Measurements from ENCODE around the gene PRTG.
"Not testable (repeated sequence)": the region's sequence is repeated elsewhere in the genome, so short reads cannot be mapped to it uniquely, and the experiment has no call there.

The PRTG gene

DNA sequence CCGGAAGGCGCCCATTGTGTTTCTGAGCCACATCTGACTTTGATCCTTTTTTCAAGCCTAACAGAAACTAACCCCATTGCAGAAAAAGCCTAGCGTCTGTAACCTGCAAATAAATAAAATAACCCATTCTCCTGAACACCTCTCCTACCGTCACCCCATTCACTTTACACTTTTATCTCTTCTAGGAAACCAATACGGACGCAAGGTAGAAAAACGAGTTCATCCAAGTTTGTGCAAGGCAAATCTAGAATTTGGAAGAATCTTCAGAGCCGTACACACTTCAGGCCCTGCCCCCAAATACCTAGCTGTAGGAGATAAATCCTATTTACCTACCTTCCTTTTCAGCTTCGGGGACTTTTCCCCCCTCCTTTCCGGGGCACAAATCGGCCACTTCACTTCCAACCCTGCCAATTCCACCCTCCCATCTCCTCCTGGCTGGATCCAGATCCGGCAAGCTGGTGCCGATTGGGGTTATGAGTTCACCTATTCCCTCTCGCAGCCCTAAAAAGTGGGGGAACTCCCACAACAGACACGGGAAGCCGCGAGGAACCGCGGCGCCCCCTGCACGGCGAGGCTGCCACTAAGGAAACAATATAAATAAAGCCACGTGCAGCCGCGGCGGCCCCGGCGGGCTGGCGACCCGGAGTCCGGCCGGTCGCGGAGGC, 987 bp downstream of the PRTG start:
- DNase-seq (ENCODE audit: low read depth): no peak

DNA sequence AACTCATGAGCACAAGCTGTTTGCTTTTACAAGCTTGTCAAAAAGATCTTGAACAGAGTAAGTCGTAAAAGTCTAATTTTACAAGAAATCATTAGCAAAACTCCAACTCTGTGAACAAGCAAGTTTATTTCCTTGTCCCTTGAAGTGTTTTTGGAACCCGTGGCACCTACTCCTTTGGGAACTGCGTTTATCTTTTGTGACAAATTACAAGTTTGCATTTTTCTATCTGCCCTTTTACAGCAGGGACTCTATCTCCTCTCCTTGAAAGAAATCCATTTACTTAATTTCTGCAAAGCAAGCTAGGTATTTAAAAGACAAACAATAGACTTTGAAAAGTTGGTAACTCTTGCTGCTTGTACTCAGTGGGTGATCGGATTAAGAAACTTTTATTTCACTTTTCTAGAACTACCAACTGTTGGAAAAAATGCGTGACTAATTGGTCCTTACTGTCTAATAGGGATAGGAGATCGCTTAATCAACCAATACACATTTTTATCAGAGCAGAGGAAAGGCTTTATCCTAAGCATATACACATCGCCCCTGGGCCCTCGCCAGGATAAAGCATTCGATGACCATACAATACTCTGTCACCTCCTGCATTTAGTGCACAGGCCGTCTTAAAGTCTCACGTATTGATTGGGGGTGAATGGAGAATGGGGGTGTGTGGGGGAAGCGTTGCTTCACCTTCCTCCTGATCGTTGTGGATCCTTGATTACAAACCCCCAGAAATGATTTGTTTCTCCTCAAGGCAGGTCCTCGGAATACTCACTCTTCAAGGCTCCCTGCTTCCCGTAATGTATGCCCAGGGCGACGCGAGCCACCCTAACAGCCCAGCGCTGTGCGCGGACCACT, 1.7 kb downstream of the PRTG start:
- no peak for DNase-seq (ENCODE audit: low read depth)

DNA sequence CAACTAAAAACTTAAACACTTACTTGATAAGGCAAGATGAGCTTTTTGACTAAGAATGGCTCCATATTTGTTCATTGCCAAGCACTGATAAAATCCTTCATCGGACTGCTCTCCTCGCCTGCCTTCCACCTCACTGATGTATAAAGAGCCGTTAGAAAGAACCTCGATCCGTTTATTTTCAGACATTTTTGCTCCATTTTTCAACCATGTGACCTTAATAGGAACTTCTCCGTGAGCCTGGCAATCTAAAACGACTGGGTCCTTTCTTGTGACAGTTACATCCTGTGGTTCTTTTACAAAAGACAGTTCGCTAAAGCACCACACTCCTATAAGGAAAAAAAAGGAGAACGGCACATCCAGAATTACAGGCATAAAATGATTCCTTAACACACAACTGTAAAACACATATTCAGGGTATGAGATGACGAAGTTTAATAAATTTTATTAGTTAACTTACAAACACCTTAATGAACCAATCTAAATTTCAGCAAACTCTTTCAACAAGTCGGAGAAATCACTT, 2.5 kb downstream of the PRTG start:
- no peak for DNase-seq (ENCODE audit: low read depth)

DNA sequence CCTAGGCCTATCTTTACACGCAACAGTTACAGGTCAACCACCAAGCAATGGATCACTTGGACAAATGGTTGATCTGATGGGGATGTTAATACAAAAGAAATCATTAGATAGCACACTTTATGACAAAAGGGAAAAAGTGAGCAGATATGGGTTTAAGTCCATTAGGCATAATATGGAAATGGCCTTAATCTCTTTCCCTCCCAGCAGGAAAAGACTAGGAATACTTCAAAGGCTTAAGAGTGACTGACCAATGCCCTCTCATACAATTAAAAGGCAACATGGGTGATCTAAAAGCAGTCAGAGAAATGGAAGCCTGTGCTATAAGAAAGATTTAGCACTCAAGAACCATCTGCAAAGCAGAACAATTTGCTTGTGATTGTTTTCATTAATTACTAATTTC, 3.3 kb downstream of the PRTG start:
- DNase-seq (ENCODE audit: low read depth): no peak

DNA sequence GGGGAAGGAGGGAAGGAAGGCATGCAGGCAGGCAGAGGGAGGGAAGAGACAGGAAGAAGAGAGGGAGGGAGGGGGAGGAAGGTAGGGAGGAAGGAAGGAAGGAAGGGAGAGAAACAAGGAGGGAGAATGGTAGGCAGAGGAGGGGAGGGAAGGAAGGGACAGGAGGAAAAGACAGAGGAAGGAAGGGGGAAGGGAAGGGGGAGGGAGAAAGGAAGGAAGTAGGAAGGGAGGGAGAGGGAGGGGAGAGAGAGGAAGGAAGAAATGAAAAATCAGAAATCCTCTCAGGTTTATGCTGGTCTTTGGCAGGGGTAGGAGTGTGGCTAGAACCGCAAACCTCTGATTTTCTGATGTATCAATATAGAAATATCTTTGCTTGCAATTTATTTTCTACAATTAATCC, 4.2 kb downstream of the PRTG start:
- DNase-seq (ENCODE audit: low read depth): no peak

DNA sequence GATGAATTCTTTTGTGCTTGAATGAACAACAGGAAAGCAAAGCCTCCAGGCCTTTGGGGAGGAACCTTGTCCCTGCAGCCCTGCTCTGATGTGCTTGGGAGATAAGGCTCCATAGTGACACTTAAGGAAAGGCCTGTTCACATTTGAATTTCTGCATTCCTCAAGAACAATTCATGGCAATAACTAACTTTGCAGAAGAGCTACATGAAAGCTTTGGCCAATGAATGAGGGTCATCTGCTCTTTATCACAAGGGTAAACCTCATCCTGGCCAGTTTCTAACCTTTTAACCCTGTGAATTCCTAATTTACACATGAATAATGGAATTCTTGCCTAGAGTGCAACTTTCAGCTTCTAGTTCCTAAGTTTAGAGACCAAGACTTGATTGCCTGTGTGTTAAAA, 5.6 kb downstream of the PRTG start:
- no peak for DNase-seq (ENCODE audit: low read depth)

DNA sequence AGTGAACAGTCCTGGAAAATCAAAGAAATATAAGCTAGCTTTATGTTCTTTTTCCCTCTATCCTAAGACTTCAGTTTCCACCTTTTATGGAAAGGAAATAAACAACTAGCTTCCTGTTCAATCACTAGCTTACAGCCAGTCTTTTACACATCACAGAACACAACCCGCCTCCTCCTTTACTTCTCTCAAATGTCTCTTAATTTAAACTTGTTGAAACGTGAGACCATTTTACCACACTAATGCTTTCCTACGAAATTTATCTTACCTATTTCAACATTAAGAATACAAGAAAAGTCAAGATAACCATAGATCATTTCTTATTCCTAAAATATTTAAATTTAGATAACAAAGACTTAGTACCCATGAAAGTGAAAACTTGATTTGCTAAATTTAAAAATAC, 6.2 kb downstream of the PRTG start:
- no peak for DNase-seq (ENCODE audit: low read depth)

DNA sequence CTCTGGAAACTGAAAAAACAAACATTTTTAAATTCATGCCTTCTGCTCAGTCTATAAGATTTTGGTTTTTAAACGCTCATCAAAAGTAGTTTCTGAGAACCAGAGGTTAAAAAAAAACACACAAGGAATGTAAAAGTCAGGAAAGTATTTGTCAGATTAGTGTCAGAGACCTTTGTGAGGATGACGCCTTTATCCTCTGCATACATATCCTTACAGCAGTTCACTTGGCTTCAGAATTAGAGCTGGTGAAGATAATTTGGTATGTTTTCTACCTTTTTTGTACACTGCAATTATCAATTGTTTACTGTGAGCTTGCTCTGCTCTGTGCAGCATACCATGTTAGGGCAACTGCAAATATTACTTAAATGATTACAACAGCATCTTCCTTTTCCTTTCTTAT, 8.3 kb downstream of the PRTG start:
- no peak for DNase-seq (ENCODE audit: low read depth)

DNA sequence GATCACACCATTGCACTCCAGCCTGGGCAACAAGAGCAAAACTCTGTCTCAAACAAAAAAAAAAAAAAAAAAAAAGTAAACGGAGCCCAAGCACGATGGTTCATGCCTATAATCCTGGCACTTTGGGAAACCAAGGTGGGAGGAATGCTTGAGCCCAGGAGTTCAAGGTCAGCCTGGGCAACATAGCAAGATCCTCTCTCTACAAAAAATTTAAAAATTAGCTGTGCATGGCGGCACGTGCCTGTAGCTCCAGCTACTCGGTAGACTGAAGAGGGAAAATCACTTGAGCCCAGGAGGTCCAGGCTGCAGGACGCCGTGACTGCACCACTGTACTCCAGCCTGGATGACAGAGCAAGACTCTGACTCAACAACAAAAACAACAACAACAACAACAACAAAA, 9.5 kb downstream of the PRTG start:
- not testable (repeated sequence) for DNase-seq (ENCODE audit: low read depth)

DNA sequence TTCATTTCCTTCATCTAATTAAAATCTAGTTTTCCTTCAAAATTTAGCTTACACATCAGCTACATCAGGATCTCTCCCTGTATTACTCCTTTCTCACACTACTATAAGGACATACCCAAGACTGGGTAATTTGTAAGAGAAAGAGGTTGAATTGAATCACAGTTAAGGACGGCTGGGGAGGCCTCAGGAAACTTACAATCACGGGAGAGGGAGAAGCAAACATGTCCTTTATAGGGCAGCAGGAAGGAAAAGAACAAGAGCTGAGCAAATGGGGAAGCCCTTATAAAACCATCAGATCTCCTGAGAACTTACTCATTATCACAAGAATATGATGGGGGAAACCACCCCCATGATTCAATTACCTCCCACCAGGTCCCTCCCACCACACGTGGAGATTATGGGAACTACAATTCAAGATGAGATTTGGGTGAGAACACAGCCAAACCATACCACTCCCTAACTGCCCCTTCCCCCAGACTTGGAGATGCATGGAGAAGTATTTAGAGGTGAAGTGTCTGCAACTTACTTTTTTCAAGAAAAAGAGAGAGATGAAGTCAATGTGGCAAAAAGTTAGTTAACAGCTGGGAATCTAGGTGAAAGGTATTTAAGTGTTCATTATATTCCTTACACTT, 21.3 kb downstream of the PRTG start:
- DNase-seq (ENCODE audit: low read depth): no peak

DNA sequence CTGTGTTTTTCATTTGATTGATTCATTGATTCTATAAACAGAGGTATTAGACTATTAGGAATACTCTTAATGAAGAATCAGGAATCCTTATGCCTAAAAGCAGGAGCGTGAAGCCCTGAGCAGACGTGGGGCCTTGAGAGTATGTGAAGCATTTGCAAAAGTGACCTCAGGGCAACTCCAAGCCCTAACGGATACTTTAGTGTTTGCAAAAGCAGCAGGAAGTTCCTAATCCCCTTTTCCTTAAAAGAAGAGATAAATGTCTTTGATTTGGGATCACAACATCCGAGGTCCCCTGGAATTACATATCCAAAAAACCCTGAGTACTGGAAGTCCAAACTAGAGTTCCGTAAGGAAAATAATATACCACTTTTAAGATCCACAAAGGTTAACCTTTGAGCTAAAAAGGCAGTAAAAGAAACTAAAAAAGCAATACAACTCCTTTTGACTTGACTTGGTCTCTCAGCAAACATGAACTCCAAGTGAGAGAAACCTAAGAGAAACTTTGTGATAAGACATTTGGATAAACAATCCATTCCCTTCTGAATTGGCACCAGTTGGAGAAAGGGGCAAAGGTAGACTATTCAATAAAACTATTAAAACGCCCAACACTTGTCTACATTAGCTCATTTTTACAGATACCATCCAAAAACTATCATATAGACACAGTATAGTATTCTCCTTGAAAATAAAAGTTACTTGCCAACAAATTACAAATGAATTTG, 27.4 kb downstream of the PRTG start:
- DNase-seq (ENCODE audit: low read depth): no peak

DNA sequence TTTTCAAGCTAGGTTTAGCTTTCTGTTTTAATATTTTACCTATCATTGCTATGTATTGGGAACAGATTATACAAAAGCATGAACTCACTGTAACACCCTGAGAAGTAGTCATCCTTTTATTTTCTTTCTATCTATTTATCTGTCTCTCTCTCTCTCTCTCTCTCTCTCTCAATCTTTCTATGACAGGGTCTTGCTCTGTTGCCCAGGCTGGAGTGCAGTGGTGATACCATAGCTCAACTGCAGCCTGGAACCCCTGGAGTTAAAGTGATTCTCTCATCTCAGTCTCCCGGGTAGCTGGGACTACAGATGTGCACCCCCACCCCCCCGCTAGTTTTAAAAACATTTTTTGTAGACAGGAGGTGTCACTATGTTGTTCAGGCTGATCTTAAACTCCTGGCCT, 28.9 kb downstream of the PRTG start:
- no peak for DNase-seq (ENCODE audit: low read depth)

DNA sequence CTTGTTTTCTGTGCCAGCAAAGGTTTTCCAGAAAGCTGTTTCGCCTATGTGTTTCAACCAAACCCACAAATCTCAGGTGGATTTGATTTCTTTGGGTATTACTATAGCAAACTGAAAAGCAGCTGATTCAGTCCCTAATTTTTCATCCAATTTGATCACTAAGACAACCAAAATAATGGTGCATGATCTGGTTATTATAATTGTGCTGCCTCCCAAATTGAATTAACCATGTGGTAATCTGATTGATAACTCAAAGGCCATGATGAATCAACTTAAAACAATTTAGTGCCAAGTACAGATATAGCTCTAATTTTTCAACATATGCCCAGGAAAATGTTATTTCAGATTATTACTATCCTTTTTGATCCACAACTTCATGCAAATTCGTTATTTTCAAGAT, 30.6 kb downstream of the PRTG start:
- DNase-seq (ENCODE audit: low read depth): no peak

DNA sequence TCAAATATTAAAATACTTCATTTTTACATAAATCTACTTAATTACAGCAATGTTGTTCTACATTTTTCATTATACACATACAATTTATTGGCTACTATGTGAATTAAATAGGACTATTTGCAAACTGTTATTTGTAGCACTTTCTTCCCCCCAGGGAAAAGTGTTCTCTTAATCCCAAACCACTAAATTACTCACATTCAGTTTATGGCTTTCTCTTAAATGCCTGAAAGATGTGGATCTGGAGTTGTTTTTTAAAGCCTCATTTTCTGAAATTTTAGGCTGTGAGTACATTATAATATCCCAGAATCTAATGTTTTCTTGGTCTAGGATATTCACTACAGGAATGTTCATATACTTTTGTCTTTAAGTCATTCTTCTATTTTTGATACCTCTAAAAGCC, 32.7 kb downstream of the PRTG start:
- no peak for DNase-seq (ENCODE audit: low read depth)

DNA sequence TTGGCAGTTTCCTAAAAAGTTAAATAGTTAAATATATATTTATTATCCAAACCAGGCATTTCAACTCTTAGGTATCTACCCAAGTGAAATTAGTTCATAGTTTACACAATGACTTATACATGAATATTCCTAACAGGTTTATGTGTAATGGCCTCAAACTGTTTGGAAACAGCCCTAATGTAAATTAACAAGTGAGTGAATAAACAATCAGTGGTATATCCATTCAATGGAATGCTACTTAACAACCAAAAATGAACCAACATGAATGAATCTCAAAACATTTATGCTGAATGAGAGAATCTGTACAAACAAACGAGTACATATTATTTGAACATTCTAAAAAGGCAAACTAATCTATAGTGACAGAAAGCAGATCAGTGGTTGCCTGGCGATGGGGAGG, 33.5 kb downstream of the PRTG start:
- DNase-seq (ENCODE audit: low read depth): no peak

DNA sequence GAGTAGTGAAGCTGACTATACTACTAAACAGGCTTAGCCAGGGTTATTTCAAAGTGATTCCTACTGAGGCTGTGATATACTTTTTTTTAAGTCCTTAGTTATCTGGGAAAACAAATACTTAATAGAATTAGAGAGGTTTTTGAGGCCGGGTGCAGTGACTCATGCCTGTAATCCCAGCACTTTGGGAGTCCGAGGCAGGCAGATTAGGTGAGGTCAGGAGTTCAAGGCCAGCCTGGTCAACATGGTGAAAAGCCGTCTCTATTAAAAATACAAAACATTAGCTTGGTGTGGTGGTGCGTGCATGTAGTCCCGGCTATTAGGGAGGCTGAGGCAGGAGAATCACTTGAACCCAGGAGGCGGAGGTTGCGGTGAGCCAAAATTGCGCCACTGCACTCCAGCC, 34.2 kb downstream of the PRTG start:
- no peak for DNase-seq (ENCODE audit: low read depth)

DNA sequence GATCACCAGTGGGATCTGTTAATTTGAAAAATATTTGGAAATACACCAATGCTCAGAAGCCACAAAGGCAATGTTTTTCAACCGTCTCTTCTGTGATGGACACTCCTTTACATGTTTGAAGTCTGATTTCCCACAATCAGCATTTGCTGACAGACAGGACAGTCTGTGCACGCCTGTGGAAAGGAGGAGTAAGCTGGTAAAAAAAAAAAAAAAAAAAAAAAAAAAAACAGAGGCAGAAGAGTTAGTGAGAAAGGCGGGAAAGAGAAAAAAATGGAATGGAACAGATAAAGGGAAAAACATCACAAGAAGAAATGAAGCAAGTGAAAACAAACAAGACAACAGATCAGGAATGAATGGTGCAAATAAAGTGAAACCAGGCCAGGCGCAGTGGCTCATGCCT, 35.0 kb downstream of the PRTG start:
- no peak for DNase-seq (ENCODE audit: low read depth)

DNA sequence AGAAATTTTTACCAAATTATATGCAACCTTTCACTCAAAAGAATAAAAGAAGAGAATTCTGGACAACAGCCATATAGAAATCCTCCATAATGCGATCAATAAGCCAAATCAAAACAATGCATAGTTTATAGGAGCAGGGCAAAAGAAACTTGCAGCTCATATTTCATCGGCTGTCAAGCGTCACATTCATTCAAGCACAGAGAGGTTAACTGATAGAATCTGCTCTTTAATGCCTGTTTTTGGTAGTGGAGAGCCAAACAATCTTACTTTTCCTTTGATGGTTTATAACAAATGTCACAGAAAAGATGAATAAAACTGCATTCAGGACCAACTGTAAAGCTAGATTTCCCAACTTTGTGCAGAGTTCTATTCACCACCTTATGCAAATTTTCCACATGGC, 35.4 kb downstream of the PRTG start:
- DNase-seq (ENCODE audit: low read depth): no peak

DNA sequence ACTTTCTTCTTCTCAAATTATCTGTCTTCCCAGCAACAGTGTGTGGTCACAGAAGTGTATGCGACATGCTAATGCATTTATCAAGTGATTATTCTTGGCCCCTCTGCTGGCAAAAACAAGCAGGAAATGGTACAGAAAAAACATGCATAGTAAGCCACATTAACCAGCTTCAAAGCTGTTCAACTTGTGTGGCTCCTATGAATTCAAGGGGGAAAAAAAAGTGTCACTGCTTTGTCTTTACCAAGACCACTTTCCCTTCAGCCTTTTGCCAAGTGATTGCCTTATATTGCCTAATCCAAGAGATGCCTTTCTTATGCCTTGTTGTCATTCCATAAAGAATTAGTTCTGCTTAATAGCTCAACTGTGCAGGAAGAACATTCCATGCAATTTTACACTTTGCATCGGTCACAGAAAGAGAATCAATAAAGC, 39.1 kb downstream of the PRTG start:
- DNase-seq (ENCODE audit: low read depth): no peak

DNA sequence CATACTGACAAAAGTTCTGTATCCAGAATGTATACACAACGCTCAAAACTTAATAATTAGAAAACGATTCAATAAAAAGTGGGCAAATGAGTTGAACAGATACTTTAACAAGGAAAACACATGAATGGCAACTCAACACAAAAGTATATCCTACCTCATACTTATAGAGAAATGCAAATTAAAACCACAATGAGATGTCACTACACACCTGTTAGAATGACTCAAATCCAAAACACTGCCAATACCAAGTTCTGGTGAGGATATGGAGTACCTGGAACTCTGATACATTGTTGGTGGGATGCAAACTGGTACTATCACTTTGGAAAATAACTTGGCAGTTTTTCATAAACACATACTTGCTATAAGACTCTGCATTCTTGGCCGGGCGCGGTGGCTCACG, 42.1 kb downstream of the PRTG start:
- DNase-seq (ENCODE audit: low read depth): no peak

DNA sequence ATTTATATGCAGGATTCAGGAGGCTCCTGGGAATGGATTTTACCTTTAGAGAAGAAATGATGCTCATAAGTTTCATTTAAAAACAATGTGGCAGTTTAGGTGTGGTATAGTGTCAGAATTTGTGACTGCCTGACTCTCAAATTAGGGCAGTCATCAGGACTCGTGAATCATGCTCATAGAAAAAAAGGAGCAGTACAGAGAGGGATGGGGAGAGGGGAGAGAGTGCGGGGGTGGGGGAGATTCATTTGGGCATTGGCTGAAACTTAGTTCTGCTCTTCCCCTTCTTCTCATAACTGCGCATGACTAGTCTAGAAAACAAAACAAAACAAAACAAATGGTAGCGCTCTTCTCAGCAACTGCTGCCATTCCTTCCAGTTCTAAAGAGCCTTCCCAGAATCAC, 44.3 kb downstream of the PRTG start:
- no peak for DNase-seq (ENCODE audit: low read depth)

DNA sequence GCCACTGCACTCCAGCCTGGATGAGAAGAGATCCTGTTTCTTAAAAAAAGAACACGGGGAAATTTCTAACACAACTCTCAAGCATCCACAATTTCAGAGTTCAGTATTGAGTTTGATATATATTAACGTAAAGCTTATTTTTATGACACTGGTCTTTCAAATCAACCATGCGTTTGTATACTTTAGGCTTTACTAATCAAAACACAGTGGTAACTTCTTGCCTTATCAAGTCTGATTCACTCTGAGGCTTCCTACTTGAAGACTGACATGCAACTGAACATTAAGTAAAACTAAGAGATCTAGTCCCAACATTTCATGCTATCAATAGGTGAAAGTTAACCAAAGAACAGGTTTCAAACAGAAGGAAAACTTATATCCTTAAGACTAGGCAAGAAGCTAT, 46.7 kb downstream of the PRTG start:
- DNase-seq (ENCODE audit: low read depth): no peak

DNA sequence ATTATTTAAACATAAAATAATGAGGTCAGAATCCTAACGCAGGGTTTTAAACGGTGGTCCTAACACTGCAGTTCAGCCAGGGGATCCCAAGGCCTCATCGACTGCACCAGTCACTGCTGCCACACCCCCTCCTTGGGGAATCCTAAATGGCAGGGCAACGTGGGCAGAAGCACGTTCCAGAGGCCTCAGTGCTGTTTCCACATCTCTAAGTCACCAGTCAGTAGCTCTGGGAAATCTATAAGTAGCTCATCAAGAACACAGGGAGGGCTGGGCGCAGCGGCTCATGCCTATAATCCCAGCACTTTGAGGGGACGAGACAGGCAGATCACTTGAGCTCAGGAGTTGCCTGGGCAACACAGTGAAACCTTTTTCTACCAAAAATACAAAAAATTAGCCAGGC, 47.5 kb downstream of the PRTG start:
- no peak for DNase-seq (ENCODE audit: low read depth)
